ENCODE measurements around the gene NMT1. TPM values are rescaled to one million over a fixed set of nuclear protein-coding genes. Genes with fewer than 3 reads are reported as not detected.

NMT1 gene
- total and polyA plus RNA-seq, 4 donors: 37.7 to 120 (median 48.9) TPM

DNA sequence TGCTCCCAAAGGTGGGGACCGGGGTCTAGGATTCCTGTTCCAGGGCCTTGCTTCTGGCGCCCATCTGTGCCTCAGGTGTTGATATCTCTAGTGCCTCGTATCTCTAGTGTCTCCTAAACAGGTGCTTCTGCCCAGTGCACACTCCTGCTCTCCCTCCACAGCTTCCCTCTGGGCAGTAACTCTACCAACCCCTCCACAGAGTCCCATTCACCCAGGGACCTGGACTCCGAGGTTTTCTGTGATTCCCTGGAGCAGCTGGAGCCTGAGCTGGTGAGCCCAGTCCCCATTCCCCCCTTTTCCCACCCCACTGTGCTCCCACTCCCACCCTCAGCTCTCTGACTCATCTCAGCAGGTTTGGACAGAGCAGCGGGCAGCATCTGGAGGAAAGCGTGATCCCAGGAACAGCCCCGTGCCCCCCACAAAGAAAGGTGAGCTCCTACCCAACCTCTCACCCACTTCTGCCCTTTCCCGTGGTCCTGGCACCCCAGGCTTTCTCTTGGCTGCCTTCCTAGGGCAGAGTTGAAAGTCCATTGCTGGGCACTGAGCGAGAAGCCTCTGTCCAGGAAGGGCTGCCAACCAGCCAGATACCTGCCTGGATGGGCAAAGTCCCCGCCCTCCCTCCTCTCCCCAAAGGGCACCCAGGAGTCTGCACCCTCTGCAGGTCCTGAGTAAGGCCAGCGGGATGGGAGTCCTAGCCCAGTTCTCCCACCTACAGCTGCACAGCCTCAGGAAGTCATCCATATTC is 76.6 kb downstream of the NMT1 start:
- DNase-seq (no peak), ATAC-seq (ENCODE audit: insufficient read depth, low FRiP score) (no peak)
- H3K9ac ChIP-seq (ENCODE audit: insufficient read depth in 1 of 2, low read length in 2 of 2): no peak overlapping the region
- H3K9me3 ChIP-seq (ENCODE audit: control insufficient read depth in 4 of 4, insufficient read depth in 3 of 4, low read length in 3 of 4): no peaks in the 10 kb centered on the region
- TF ChIP-seq, protein P1, sequence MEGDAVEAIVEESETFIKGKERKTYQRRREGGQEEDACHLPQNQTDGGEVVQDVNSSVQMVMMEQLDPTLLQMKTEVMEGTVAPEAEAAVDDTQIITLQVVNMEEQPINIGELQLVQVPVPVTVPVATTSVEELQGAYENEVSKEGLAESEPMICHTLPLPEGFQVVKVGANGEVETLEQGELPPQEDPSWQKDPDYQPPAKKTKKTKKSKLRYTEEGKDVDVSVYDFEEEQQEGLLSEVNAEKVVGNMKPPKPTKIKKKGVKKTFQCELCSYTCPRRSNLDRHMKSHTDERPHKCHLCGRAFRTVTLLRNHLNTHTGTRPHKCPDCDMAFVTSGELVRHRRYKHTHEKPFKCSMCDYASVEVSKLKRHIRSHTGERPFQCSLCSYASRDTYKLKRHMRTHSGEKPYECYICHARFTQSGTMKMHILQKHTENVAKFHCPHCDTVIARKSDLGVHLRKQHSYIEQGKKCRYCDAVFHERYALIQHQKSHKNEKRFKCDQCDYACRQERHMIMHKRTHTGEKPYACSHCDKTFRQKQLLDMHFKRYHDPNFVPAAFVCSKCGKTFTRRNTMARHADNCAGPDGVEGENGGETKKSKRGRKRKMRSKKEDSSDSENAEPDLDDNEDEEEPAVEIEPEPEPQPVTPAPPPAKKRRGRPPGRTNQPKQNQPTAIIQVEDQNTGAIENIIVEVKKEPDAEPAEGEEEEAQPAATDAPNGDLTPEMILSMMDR (IDR thresholded peaks at IDR 0.05; ENCODE audit: control extremely low read depth, extremely low read depth): no peak
- H3K27me3 ChIP-seq (ENCODE audit: control insufficient read depth in 3 of 3, insufficient read depth in 3 of 3, low read length in 2 of 3): no peaks in the 10 kb centered on the region
- no peak overlapping the region for H3K4me3 ChIP-seq
- no peak overlapping the region for H3K27ac ChIP-seq (ENCODE audit: low read depth in 1 of 2, low read length in 1 of 2)
- H3K4me1 ChIP-seq (ENCODE audit: control insufficient read depth in 5 of 5, insufficient read depth in 5 of 5, low read length in 5 of 5): peaks cover 0 to 18% (median 0%) of the 10 kb centered on the region in 5 donors
- 93 to 97% methylated on average over 11 of the region's 11 CpGs for WGBS, 2 donors
- H3K36me3 ChIP-seq (ENCODE audit: control insufficient read depth in 4 of 4, insufficient read depth in 4 of 4, low read length in 4 of 4): peaks cover 0 to 11% (median 0%) of the 10 kb centered on the region in 4 donors

DNA sequence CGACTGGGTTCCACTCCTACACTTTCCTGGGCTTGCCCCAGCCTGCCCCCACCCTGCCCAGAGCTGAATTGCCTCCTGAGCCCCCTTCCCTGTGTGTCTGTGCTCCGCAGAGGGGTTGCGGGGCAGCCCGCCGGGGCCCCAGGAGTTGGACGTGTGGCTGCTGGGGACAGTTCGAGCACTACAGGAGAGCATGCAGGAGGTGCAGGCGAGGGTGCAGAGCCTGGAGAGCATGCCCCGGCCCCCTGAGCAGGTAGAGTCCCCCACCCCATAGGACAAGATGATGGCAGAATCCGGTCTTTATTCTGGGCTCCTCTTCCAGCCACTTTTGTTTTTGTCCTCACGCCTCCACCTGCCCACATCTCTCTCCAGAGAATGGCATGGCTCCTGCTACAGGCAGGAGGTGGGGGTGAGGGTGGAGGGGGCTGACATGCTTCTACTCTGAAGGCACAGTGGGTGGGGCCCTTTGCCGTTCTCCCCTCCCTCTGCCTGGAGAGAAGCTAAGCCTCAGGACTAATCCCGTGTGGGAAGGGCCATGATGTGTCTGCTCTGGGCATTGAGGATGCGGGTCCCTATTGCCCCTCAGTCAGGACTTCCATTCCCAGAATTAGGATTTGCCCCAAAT is 77.9 kb downstream of the NMT1 start:
- Histone ChIP-seq H3K27me3 (ENCODE audit: control insufficient read depth in 3 of 3, insufficient read depth in 3 of 3, low read length in 2 of 3) (no peaks in the 10 kb centered on the region), H3K9ac (ENCODE audit: insufficient read depth in 1 of 2, low read length in 2 of 2) (no peak overlapping the region), H3K27ac (ENCODE audit: low read depth in 1 of 2, low read length in 1 of 2) (no peak overlapping the region), H3K36me3 (ENCODE audit: control insufficient read depth in 4 of 4, insufficient read depth in 4 of 4, low read length in 4 of 4) (peaks cover 0 to 11% (median 0%) of the 10 kb centered on the region in 4 donors), H3K4me3 (no peak overlapping the region), H3K9me3 (ENCODE audit: control insufficient read depth in 4 of 4, insufficient read depth in 3 of 4, low read length in 3 of 4) (no peaks in the 10 kb centered on the region), H3K4me1 (ENCODE audit: control insufficient read depth in 5 of 5, insufficient read depth in 5 of 5, low read length in 5 of 5) (peaks cover 0 to 22% (median 4%) of the 10 kb centered on the region in 5 donors)
- DNase-seq (no peak), ATAC-seq (ENCODE audit: insufficient read depth, low FRiP score) (no peak)
- TF ChIP-seq, protein P1 (IDR thresholded peaks at IDR 0.05; ENCODE audit: control extremely low read depth, extremely low read depth): no peak
- WGBS, 2 donors: 91 to 92% methylated on average over 14 of the region's 14 CpGs

DNA sequence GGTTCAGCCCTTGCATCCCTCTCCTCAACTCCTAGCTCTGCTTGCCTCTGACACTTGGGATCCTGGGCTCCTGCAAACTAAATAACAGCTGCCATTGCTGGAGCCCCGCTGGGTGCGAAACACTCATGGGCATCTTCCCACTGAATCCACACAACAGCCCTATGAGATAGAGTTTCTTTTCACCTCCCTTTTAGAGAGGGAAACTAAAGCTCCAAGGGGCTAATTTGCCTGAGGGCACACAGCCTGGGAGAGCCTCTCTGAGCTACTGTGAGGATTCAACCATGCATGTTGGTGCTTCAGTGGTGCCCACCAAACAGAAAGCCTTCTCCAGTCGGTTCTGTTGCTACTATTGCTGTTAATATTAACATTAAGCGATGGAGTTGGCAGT is 78.4 kb downstream of the NMT1 start:
- TF ChIP-seq, protein P1 (IDR thresholded peaks at IDR 0.05; ENCODE audit: control extremely low read depth, extremely low read depth): no peak
- H3K27ac ChIP-seq (ENCODE audit: low read depth in 1 of 2, low read length in 1 of 2): no peak overlapping the region
- no peaks in the 10 kb centered on the region for H3K27me3 ChIP-seq (ENCODE audit: control insufficient read depth in 3 of 3, insufficient read depth in 3 of 3, low read length in 2 of 3)
- no peaks in the 10 kb centered on the region for H3K9me3 ChIP-seq (ENCODE audit: control insufficient read depth in 4 of 4, insufficient read depth in 3 of 4, low read length in 3 of 4)
- DNase-seq (no peak), ATAC-seq (ENCODE audit: insufficient read depth, low FRiP score) (no peak)
- H3K36me3 ChIP-seq (ENCODE audit: control insufficient read depth in 4 of 4, insufficient read depth in 4 of 4, low read length in 4 of 4): peaks cover 0 to 11% (median 0%) of the 10 kb centered on the region in 4 donors
- H3K4me1 ChIP-seq (ENCODE audit: control insufficient read depth in 5 of 5, insufficient read depth in 5 of 5, low read length in 5 of 5): peaks cover 0 to 26% (median 4%) of the 10 kb centered on the region in 5 donors
- H3K4me3 ChIP-seq: no peak overlapping the region
- no peak overlapping the region for H3K9ac ChIP-seq (ENCODE audit: insufficient read depth in 1 of 2, low read length in 2 of 2)
- 86 to 87% methylated on average over 4 of the region's 4 CpGs for WGBS, 2 donors

All from lung (tissue), 12 donors.